RPMI8226 (cell line): ENCODE results near the gene TM9SF4.

Source experiments
- DNase-seq: peaks from one replicate; pipeline ENCODE4 v3.0.0-alpha.2; 2015

The TM9SF4 gene

DNA sequence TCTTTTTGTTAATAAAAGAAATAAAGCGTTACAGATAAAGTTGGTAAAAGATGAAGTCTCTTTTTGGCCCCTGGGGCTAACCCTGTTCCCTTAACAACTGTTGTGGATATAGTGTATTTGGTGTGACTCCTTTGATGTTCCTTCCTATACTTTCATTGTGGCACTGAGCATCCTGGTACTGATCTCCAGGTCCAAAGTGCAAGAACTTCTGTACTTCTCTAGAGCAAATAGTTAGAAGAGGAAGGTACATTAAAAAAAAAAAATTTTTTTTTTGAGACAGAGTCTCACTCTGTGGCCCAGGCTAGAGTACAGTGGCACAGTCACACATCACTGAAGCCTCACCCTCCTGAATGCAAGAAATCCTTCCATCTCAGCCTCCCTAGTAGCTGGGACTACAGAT, 104.4 kb downstream of the TM9SF4 start:
- DNase-seq, result no peak

DNA sequence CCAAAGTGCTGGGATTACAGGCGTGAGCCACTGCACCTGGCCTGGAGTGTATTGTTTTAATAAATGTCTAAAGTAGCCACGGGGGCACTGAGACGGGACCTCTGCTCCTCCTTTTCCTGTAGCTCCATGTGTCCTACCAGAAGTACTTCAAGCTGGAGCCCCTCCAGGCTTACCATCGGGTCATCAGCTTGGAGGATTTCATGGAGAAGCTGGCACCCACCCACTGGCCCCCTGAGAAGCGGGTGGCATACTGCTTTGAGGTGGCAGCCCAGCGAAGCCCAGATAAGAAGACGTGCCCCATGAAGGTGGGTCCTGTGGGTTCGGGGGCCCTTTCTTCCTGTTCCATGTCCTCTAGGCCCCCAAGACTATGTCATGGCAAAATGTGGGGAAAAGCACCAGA, 105.6 kb downstream of the TM9SF4 start:
- no peak for DNase-seq

DNA sequence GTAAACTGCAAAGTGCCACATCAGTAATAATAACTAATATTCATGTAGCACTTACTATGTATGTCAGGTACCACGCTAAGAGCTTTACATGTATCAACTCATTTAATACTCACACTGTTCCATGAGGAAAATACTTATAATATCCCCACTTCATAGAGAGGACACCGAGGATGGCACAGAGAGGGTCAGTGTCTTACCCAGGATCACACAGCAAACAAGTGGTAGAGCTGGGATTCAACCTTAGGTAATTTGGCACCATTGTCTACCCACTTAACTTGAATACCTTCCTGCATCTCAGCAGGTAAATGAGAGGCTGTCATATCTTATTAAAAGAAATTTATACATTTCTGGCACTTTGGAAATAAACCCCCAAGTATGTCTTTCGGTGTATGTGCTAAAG, 106.2 kb downstream of the TM9SF4 start:
- DNase-seq, result no peak

DNA sequence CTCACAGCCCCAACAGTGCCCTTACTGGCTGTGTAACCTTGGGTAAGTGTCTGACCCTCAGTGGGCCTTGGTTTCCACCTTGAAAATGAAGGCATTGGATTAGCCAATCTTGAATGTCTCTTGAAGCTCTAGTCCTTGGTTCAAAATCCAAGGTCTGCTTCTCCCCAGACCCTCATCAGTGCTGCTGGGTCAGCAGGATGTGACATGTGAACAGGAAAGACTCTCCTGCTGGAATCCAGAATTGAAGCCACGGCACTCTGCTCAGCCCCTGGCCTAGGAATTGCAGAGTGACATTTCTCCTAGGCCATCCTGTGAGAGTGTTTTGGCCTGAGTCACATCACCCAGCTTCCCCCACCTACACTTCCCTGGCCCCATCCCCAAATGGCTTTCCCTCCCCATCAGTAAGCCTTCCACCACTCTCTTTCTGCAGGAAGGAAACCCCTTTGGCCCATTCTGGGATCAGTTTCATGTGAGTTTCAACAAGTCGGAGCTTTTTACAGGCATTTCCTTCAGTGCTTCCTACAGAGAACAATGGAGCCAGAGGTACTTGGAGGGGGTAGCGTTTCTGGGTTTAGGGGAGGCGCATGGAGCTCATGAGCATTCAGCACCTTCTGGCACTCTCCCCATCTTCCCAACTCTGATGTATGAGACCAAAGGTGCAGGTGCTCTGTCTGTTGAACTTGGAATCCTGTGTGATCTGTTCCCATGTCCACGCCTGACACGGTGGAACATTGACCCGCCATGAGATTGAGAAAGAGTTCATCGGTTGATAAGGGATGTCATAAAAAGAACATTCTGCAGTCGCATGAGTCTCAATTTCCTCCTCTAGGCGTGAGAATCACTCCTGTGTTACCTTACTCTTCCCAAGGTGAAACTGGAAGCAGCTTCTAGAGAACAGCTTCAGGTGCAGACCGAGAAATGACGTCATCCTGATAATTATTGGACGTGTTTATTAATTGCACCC, 106.9 kb downstream of the TM9SF4 start:
- no peak for DNase-seq
